ENCODE data around the gene ADAMTSL4. TPM values are rescaled to one million over a fixed set of nuclear protein-coding genes. Genes with fewer than 3 reads are reported as not detected.

The ADAMTSL4 gene
- total RNA-seq, 1 donor from 2014 or later: 85.3 TPM

DNA sequence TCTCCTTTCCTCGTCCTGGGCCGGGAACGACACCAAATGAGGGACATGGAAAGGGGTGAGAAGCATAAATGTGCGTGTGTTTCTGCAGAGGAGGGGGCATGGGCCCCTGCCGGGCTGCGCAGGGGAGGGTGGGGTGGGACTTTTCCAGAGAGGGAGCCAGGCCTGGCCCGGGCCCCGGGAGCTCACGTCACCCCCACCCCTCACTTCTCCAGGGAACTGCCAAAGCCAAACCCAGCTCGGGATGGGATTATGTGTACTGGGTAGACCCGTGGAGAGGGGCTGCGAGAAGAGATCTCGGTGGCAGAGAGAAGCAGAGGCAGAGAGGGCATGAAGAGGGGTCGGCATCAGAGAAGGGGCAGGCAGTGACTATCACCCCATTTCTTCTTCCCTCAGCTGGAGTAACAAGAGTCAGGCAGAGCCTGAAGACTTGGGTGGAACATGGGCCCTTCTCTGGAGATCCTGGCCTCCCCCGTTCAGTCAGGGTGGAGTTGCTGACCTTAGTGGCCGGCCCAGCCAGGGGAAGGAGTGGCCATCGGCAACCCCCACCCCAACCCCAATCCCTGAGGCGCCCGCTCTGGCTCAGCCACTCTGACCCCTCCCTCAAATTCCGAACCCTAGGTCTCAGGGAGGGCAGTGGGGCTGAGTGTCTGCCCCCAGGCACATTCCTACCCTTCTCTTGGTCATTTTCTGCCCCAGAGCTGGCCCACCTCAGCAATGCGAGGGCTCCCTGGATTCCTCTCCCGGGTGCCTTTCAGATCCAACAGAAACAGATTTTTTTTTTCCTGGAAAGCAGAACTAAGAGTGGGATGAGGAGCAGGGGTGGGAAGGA is 1.2 kb downstream of the ADAMTSL4 start:
- TF ChIP-seq, protein P1, sequence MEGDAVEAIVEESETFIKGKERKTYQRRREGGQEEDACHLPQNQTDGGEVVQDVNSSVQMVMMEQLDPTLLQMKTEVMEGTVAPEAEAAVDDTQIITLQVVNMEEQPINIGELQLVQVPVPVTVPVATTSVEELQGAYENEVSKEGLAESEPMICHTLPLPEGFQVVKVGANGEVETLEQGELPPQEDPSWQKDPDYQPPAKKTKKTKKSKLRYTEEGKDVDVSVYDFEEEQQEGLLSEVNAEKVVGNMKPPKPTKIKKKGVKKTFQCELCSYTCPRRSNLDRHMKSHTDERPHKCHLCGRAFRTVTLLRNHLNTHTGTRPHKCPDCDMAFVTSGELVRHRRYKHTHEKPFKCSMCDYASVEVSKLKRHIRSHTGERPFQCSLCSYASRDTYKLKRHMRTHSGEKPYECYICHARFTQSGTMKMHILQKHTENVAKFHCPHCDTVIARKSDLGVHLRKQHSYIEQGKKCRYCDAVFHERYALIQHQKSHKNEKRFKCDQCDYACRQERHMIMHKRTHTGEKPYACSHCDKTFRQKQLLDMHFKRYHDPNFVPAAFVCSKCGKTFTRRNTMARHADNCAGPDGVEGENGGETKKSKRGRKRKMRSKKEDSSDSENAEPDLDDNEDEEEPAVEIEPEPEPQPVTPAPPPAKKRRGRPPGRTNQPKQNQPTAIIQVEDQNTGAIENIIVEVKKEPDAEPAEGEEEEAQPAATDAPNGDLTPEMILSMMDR (IDR thresholded peaks at IDR 0.05): no peak
- Histone ChIP-seq H3K9me3 (no peaks in the 10 kb centered on the region), H3K36me3 (peaks cover 0 to 12% of the 10 kb centered on the region in 2 donors), H3K27ac (peak overlapping the region; percentile 97 to 100), H3K27me3 (no peaks in the 10 kb centered on the region), H3K4me3 (peak overlapping the region; percentile 70 to 88), H3K4me1 (peaks cover 26 to 46% of the 10 kb centered on the region in 2 donors)
- intact Hi-C loops (cut with DNase I): loop anchor here (10.0 kb wide), 3 partner anchors 144 to 424 kb away; partner anchors contain the start of genes ARNT, CERS2 and GOLPH3L
- peak in 1 of 2 donors; percentile 86 for DNase-seq (ENCODE audit: low spot score in 2 of 2)

DNA sequence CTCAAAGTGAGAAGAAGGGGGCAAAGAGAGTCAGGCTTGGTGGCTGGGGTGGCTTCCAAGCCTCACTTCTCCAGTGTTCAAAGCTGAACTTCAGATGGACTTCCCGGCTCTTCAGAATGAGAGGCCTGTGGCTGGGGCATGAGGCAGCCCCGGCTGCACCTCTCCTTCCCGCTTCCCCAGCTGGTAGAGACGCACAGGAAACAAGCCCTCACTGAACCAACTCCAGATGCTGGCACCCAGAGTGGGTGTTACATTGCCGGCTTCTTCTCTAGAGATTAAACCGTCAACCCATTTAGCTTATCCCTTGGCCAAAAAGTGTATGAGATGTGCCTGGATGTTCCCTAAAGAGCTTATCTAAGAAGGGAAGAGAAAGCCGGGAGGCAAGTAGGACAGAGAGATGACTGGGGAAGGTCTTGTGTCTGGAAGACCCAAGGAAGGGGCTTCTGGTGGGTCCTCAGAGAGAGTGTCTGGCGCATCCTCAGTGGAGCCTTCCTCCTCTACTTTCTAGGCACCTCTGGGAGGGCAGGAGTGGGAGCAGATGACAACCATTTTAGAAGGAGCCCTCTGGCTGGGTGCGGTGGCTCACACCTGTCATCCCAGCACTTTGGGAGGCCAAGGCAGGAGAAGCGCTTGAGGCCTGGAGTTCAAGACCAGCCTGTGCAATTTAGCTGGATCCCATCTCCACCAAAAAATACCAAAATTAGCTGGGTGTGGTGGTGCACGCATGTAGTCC is 2.0 kb downstream of the ADAMTSL4 start:
- TF ChIP-seq, protein P1 (IDR thresholded peaks at IDR 0.05): no peak
- intact Hi-C loops (cut with DNase I): loop anchor here (10.0 kb wide), 3 partner anchors 144 to 424 kb away; partner anchors contain the start of genes ARNT, CERS2 and GOLPH3L
- H3K27me3 ChIP-seq: no peaks in the 10 kb centered on the region
- DNase-seq (ENCODE audit: low spot score in 2 of 2): peak in 1 of 2 donors; percentile 79
- peaks cover 7 to 20% of the 10 kb centered on the region in 2 donors for H3K36me3 ChIP-seq
- peaks cover 26 to 46% of the 10 kb centered on the region in 2 donors for H3K4me1 ChIP-seq
- peak overlapping the region; percentile 97 to 100 for H3K27ac ChIP-seq
- H3K9me3 ChIP-seq: no peaks in the 10 kb centered on the region
- peak overlapping the region; percentile 70 to 88 for H3K4me3 ChIP-seq

DNA sequence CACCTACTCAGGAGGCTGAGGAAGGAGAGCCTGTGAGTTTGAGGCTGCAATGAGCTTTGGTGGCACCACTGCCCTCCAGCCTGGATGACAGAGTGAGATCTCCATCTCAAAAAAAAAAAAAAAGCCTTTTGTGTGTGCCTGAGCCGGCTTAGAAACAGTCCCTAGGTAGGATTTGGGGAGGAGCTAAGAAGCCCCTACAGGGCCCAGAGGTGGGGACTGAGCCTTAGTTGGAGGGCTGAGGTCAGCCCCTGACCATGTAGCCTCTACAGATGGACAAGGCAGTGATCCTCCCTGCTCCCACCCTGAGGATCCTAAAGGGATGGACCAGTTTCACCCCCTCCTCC is 2.5 kb downstream of the ADAMTSL4 start:
- peak overlapping the region; percentile 97 to 100 for H3K27ac ChIP-seq
- TF ChIP-seq, protein P1 (IDR thresholded peaks at IDR 0.05): no peak
- DNase-seq (ENCODE audit: low spot score in 2 of 2): no peak
- H3K9me3 ChIP-seq: no peaks in the 10 kb centered on the region
- H3K36me3 ChIP-seq: peaks cover 7 to 25% of the 10 kb centered on the region in 2 donors
- H3K27me3 ChIP-seq: no peaks in the 10 kb centered on the region
- peak overlapping the region in 1 of 2 donors; percentile 88 for H3K4me3 ChIP-seq
- peaks cover 26 to 46% of the 10 kb centered on the region in 2 donors for H3K4me1 ChIP-seq
- intact Hi-C loops (cut with DNase I): loop anchor here (1.0 to 10.0 kb wide), 4 partner anchors 19 to 423 kb away; partner anchors contain the start of genes ARNT, CERS2 and GOLPH3L

DNA sequence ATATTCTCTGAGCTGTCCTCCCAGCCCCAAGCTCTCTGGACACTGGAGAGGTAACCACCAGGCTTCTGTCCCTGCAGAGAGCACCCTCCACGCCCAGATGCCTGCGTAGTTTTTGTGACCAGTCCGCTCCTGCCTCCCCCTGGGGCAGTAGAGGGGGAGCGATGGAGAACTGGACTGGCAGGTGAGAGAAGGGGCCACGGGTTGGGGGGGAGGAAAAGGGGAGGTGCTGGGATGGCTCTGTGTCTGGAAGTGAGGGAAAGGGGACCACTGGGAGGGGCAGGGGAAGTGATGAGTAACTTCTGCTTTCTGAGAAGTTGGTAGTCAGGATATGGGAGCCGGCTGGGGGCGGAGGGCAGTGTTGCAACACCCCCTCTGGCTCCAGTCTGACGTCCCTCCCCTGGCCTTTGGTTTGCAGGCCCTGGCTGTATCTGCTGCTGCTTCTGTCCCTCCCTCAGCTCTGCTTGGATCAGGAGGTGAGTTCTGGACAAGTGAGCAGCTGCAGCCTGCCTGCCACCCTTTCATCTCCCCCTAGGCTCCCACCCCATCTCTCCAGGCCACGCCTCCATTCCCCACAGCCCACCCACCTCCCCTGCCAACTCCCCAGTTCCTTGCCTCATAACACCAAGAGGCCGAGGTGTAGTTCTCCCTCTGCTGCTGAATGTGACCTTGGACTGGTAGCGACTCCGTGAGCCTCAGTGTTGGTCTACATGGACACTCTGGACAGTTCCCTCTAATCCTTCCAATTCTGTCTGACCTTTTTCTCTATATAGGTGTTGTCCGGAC is 3.1 kb downstream of the ADAMTSL4 start:
- Histone ChIP-seq H3K27me3 (no peaks in the 10 kb centered on the region), H3K27ac (peak overlapping the region; percentile 97 to 100), H3K36me3 (peaks cover 7 to 29% of the 10 kb centered on the region in 2 donors), H3K4me3 (peak overlapping the region in 1 of 2 donors; percentile 12), H3K9me3 (no peaks in the 10 kb centered on the region), H3K4me1 (peaks cover 26 to 46% of the 10 kb centered on the region in 2 donors)
- DNase-seq (ENCODE audit: low spot score in 2 of 2): peak; percentile 85 to 97
- TF ChIP-seq, protein P1 (IDR thresholded peaks at IDR 0.05): no peak
- intact Hi-C loops (cut with DNase I): loop anchor here (1.0 to 10.0 kb wide), 4 partner anchors 20 to 422 kb away; partner anchors contain the start of genes ARNT, CERS2 and GOLPH3L

DNA sequence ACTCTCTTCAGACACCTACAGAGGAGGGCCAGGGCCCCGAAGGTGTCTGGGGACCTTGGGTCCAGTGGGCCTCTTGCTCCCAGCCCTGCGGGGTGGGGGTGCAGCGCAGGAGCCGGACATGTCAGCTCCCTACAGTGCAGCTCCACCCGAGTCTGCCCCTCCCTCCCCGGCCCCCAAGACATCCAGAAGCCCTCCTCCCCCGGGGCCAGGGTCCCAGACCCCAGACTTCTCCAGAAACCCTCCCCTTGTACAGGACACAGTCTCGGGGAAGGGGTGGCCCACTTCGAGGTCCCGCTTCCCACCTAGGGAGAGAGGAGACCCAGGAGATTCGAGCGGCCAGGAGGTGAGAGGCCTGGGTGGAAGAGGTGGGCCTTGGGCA is 3.7 kb downstream of the ADAMTSL4 start:
- Histone ChIP-seq H3K9me3 (no peaks in the 10 kb centered on the region), H3K27ac (peak overlapping the region; percentile 97 to 100), H3K4me3 (peak overlapping the region in 1 of 2 donors; percentile 12), H3K27me3 (no peaks in the 10 kb centered on the region), H3K4me1 (peaks cover 26 to 48% of the 10 kb centered on the region in 2 donors), H3K36me3 (peaks cover 7 to 34% of the 10 kb centered on the region in 2 donors)
- TF ChIP-seq, protein P1 (IDR thresholded peaks at IDR 0.05): no peak
- DNase-seq (ENCODE audit: low spot score in 2 of 2): no peak
- intact Hi-C loops (cut with DNase I): loop anchor here (1.0 to 10.0 kb wide), 4 partner anchors 21 to 422 kb away; partner anchors contain the start of genes ARNT, CERS2 and GOLPH3L

All from ascending aorta (tissue), 2 donors.